Measurements from ENCODE around the gene MTMR11.
A peak's percentile ranks its signal among the peaks of the same experiment; 100 is the strongest.

MTMR11 gene

DNA sequence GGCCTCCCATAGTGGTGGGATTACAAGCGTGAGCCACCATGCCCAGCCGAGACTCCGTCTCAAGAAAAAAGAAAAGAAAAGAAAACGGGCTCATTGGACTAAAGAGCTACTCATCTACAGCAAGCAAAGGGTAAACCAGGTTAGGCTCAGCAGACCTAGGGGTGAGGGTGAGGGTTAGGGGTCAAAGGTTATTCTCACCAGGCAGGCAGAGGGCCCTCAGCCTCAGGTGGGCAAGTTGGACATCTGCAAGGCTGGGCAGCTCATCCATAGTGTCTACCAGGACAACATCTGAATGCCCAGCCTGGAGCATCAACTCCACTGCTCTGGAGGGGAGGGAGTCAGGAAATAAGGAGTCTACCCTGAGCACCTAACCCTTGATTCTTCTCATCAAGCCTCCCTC, 3.5 kb downstream of the MTMR11 start:
- Mint-ChIP-seq H3K27ac (no peak overlapping the region), H3K4me1 (peaks cover 67% of the 10 kb centered on the region), H3K27me3 (ENCODE audit: low read depth) (no peaks in the 10 kb centered on the region), H3K36me3 (ENCODE audit: low read depth) (peaks cover 26% of the 10 kb centered on the region), H3K9me3 (no peaks in the 10 kb centered on the region), H3K4me3 (peak overlapping the region in 1 of 3 experiments; percentile 24)
- TF ChIP-seq, protein P1, sequence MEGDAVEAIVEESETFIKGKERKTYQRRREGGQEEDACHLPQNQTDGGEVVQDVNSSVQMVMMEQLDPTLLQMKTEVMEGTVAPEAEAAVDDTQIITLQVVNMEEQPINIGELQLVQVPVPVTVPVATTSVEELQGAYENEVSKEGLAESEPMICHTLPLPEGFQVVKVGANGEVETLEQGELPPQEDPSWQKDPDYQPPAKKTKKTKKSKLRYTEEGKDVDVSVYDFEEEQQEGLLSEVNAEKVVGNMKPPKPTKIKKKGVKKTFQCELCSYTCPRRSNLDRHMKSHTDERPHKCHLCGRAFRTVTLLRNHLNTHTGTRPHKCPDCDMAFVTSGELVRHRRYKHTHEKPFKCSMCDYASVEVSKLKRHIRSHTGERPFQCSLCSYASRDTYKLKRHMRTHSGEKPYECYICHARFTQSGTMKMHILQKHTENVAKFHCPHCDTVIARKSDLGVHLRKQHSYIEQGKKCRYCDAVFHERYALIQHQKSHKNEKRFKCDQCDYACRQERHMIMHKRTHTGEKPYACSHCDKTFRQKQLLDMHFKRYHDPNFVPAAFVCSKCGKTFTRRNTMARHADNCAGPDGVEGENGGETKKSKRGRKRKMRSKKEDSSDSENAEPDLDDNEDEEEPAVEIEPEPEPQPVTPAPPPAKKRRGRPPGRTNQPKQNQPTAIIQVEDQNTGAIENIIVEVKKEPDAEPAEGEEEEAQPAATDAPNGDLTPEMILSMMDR (IDR thresholded peaks at IDR 0.05; ENCODE audit: unreplicated experiment in 3 of 3), result no peak

DNA sequence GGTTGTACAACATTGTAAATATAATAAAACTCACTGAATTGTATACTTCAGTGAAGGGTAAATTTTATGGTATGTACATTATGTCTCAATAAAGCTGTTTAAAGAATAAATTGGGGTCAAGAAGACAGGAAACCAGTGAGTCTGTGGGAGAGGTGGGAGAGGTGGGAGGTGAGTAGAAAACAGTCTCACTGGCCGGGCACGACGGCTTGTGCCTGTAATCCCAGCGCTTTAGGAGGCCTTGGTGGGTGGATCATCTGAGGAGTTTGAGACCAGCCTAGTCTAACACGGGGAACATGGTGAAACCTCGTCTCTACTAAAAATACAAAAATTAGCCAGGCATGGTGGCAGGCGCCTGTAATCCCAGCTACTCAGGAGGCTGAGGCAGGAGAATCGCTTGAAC, 4.2 kb downstream of the MTMR11 start:
- Mint-ChIP-seq H3K27ac (no peak overlapping the region), H3K9me3 (no peaks in the 10 kb centered on the region), H3K27me3 (ENCODE audit: low read depth) (no peaks in the 10 kb centered on the region), H3K4me3 (no peak overlapping the region), H3K36me3 (ENCODE audit: low read depth) (peaks cover 29% of the 10 kb centered on the region), H3K4me1 (peaks cover 68% of the 10 kb centered on the region)
- TF ChIP-seq, protein P1 (IDR thresholded peaks at IDR 0.05; ENCODE audit: unreplicated experiment in 3 of 3), result no peak

DNA sequence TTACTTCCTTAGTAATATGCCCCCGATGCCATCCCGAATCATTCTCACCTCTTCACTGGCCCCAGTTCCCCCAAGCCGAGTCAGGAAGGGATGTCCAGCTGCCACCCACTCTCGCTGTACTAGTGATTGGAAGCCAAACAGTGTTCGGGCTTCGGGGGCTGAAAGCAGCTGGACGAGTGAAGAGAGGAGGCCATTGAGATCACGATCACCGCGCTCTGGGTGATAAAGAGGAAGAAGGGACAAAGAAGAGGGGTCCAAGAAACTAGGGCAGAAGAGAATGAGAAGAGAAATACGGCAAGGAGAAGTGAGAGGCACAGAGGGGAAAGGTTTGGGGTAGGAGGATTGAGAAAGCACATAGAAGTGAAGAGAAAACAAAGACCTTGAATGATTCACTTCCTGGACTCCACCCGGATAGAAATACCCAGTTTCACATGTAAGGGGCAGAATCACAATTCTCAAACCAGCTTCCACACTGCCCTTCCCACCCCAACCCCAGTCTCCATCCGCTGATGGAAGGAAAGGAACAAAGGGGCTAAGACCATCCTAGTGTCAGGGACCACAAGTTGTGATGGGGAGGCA, 5.4 kb downstream of the MTMR11 start:
- TF ChIP-seq, protein P1 (IDR thresholded peaks at IDR 0.05; ENCODE audit: unreplicated experiment in 3 of 3), result no peak
- Mint-ChIP-seq H3K4me1 (peaks cover 56% of the 10 kb centered on the region), H3K36me3 (ENCODE audit: low read depth) (peaks cover 30% of the 10 kb centered on the region), H3K9me3 (no peaks in the 10 kb centered on the region), H3K27me3 (ENCODE audit: low read depth) (no peaks in the 10 kb centered on the region), H3K4me3 (peak overlapping the region in 2 of 3 experiments; percentile 11 to 16), H3K27ac (peak overlapping the region; percentile 29 to 98 (median 97))

DNA sequence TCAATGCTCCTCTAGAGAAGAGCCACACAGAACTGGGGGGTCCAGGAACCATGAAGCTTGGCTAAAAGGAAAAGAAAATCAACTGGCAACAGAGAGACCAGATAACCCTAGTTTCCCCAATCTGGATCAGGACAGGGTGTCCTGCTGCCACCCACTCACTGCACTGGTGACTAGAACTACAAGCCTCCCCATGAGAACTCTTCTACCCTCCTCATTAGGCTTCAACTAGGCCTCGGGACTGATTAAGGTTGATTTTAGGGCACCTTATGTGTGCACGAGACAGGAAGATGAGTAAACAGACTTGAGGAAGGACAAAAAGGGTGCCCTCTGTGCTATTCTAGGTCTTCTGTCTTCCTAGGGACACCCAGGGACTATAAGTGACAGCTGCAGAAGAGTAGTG, 6.8 kb downstream of the MTMR11 start:
- Mint-ChIP-seq H3K4me1 (peaks cover 53% of the 10 kb centered on the region), H3K36me3 (ENCODE audit: low read depth) (peaks cover 43% of the 10 kb centered on the region), H3K27ac (peak overlapping the region; percentile 97 to 98 (median 98)), H3K4me3 (peak overlapping the region in 2 of 3 experiments; percentile 51 to 97), H3K9me3 (no peaks in the 10 kb centered on the region), H3K27me3 (ENCODE audit: low read depth) (no peaks in the 10 kb centered on the region)
- TF ChIP-seq, protein P1 (IDR thresholded peaks at IDR 0.05; ENCODE audit: unreplicated experiment in 3 of 3), result no peak

DNA sequence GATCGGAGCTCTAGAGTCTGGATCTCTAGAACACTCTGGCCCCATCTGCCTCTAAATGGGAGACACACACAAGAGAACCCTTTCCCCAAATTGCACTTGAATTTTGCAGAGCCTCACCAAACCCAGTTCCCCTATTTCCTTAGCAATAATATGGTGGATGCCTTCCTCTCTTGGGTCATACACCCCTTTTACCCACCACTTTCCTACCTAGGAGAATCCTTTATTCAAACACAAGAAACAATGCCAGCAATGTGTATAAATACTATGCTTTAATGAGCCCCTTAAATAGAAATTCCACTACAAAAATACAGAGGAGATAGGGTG, 8.3 kb downstream of the MTMR11 start:
- Mint-ChIP-seq H3K4me1 (peaks cover 55% of the 10 kb centered on the region), H3K27me3 (ENCODE audit: low read depth) (no peaks in the 10 kb centered on the region), H3K27ac (peak overlapping the region; percentile 97 to 98 (median 98)), H3K4me3 (peak overlapping the region; percentile 97 to 98 (median 97)), H3K36me3 (ENCODE audit: low read depth) (peaks cover 54% of the 10 kb centered on the region), H3K9me3 (no peaks in the 10 kb centered on the region)
- TF ChIP-seq, protein P1 (IDR thresholded peaks at IDR 0.05; ENCODE audit: unreplicated experiment in 3 of 3), result no peak

Measured in nephron (organoid).